ENCODE measurements around the gene SLC7A11. TPM values are rescaled to one million over a fixed set of nuclear protein-coding genes. Genes with fewer than 3 reads are reported as not detected.

Gene SLC7A11
- polyA plus RNA-seq, 3 donors = 0.02 to 0.07 TPM; not detected in 1

- intact Hi-C loops (cut with micrococcal nuclease) = no loop called here
- H3K27ac Mint-ChIP-seq = no peak overlapping the region
- no peak for DNase-seq
Measured at GRCh38 chr4:138204507-138204906, 37.6 kb downstream of the SLC7A11 start.

GRCh38 chr4:138202686-138203085 is 39.5 kb downstream of the SLC7A11 start:
- Histone ChIP-seq H3K9ac (ENCODE audit: insufficient read depth, low read length, poor library complexity, severe bottlenecking) (no peak overlapping the region), H3K27me3 (ENCODE audit: control insufficient read depth in 2 of 2, insufficient read depth in 2 of 2, low read length in 2 of 2) (no peaks in the 10 kb centered on the region), H4K20me1 (ENCODE audit: insufficient read depth, low read length) (no peaks in the 10 kb centered on the region), H3K4me3 (replicated peaks in 1 of 3; ENCODE audit: low read depth in 2 of 3, low read length in 3 of 3) (no peak overlapping the region), H2AFZ (ENCODE audit: insufficient read depth, low read depth, low read length, poor library complexity, severe bottlenecking) (no peak overlapping the region), H3K79me2 (ENCODE audit: insufficient read depth, low read length) (no peaks in the 10 kb centered on the region), H3K9me3 (replicated peaks in 1 of 2; ENCODE audit: control insufficient read depth in 1 of 2, insufficient read depth in 1 of 2, low read length in 2 of 2) (no peaks in the 10 kb centered on the region), H3K4me2 (replicated peaks; ENCODE audit: extremely low read depth, low read length, poor library complexity, severe bottlenecking) (no peak overlapping the region), H3K4me1 (ENCODE audit: control insufficient read depth in 1 of 2, insufficient read depth in 2 of 2, low read length in 2 of 2) (no peaks in the 10 kb centered on the region), H3K27ac (ENCODE audit: low read depth in 1 of 2, low read length in 2 of 2) (no peak overlapping the region), H3K36me3 (replicated peaks in 1 of 2; ENCODE audit: control insufficient read depth in 1 of 2, insufficient read depth in 2 of 2, low read length in 2 of 2) (no peaks in the 10 kb centered on the region)
- no peaks in the 10 kb centered on the region for H3K9me3 Mint-ChIP-seq
- no peak overlapping the region for H3K4me3 Mint-ChIP-seq
- intact Hi-C loops (cut with micrococcal nuclease) = no loop called here
- H3K36me3 Mint-ChIP-seq = no peaks in the 10 kb centered on the region
- DNase-seq = no peak
- WGBS (ENCODE audit: insufficient coverage) = no CpG with 5 or more reads among the region's 2 CpGs
- no peak overlapping the region for H3K27ac Mint-ChIP-seq
- H3K4me1 Mint-ChIP-seq = no peaks in the 10 kb centered on the region
- H3K27me3 Mint-ChIP-seq (ENCODE audit: low read depth in 3 of 3) = peaks cover 0 to 10% (median 0%) of the 10 kb centered on the region in 3 donors
- TF ChIP-seq CTCF (IDR thresholded peaks at IDR 0.05) = no peak

More at GRCh38 chr4:138204507-138204906, 37.6 kb downstream of the SLC7A11 start:
- Histone ChIP-seq H3K4me3 (replicated peaks in 1 of 3; ENCODE audit: low read depth in 2 of 3, low read length in 3 of 3) (no peak overlapping the region), H3K9ac (ENCODE audit: insufficient read depth, low read length, poor library complexity, severe bottlenecking) (no peak overlapping the region), H3K4me2 (replicated peaks; ENCODE audit: extremely low read depth, low read length, poor library complexity, severe bottlenecking) (no peak overlapping the region), H3K36me3 (replicated peaks in 1 of 2; ENCODE audit: control insufficient read depth in 1 of 2, insufficient read depth in 2 of 2, low read length in 2 of 2) (no peaks in the 10 kb centered on the region), H3K27me3 (ENCODE audit: control insufficient read depth in 2 of 2, insufficient read depth in 2 of 2, low read length in 2 of 2) (no peaks in the 10 kb centered on the region), H3K79me2 (ENCODE audit: insufficient read depth, low read length) (no peaks in the 10 kb centered on the region), H3K4me1 (ENCODE audit: control insufficient read depth in 1 of 2, insufficient read depth in 2 of 2, low read length in 2 of 2) (no peaks in the 10 kb centered on the region), H4K20me1 (ENCODE audit: insufficient read depth, low read length) (no peaks in the 10 kb centered on the region), H3K27ac (ENCODE audit: low read depth in 1 of 2, low read length in 2 of 2) (no peak overlapping the region), H2AFZ (ENCODE audit: insufficient read depth, low read depth, low read length, poor library complexity, severe bottlenecking) (no peak overlapping the region), H3K9me3 (replicated peaks in 1 of 2; ENCODE audit: control insufficient read depth in 1 of 2, insufficient read depth in 1 of 2, low read length in 2 of 2) (no peaks in the 10 kb centered on the region)
- Mint-ChIP-seq H3K9me3 (no peaks in the 10 kb centered on the region), H3K4me3 (no peak overlapping the region), H3K4me1 (no peaks in the 10 kb centered on the region), H3K36me3 (no peaks in the 10 kb centered on the region), H3K27me3 (ENCODE audit: low read depth in 3 of 3) (peaks cover 0 to 6% (median 0%) of the 10 kb centered on the region in 3 donors)
- WGBS (ENCODE audit: insufficient coverage) = no CpG with 5 or more reads among the region's 5 CpGs
- TF ChIP-seq CTCF (IDR thresholded peaks at IDR 0.05) = no peak

All from CD14-positive monocyte (primary cell).